Omental fat pad (tissue), 4 donors: ENCODE results near the gene ATG16L2. TPM values are rescaled to one million over a fixed set of nuclear protein-coding genes. Genes with fewer than 3 reads are reported as not detected.
"Not testable (repeated sequence)": the region's sequence is repeated elsewhere in the genome, so short reads cannot be mapped to it uniquely, and the experiment has no call there.

ENCODE experiments used
- ATAC-seq: fragments of 150-250 bp; one replicate; pipeline ENCODE4 v1.9.1; 2016; ENCODE audit warnings: mild to moderate bottlenecking, moderate library complexity; ENCODE audit not compliant: low FRiP score
- DNase-seq: peaks from one replicate; pipeline ENCODE4 v3.0.0-alpha.2; 2019; ENCODE audit warnings: low spot score
- CTCF ChIP-seq, 3 donors: fragments of 450-650 bp; IDR thresholded peaks; one replicate each; pipeline ENCODE4 v1.5.1; 2016 to 2017; ENCODE audit warnings: antibody characterized with exemption in 3 of 3, mild to moderate bottlenecking in 3 of 3, moderate library complexity in 2 of 3
- total RNA-seq, 4 donors: library from RNA; depleted of rRNA; stranded (reverse); fragments of >200 nt; gene quantifications; one replicate each; pipeline ENCODE4 v1.1.0, GENCODE V29; 2016

ATG16L2 gene
- total RNA-seq, 4 donors from 2014 or later = 15.5 to 81.0 (median 26.7) TPM

GRCh38 chr11:72807792-72808191, 6.4 kb upstream of the ATG16L2 start:
- TF ChIP-seq CTCF (IDR thresholded peaks at IDR 0.05) = no peak
- no peak for ATAC-seq
- DNase-seq = no peak

GRCh38 chr11:72808331-72808798, 5.8 kb upstream of the ATG16L2 start:
- no peak for DNase-seq
- ATAC-seq = no peak
- no peak for TF ChIP-seq CTCF (IDR thresholded peaks at IDR 0.05)

DNA sequence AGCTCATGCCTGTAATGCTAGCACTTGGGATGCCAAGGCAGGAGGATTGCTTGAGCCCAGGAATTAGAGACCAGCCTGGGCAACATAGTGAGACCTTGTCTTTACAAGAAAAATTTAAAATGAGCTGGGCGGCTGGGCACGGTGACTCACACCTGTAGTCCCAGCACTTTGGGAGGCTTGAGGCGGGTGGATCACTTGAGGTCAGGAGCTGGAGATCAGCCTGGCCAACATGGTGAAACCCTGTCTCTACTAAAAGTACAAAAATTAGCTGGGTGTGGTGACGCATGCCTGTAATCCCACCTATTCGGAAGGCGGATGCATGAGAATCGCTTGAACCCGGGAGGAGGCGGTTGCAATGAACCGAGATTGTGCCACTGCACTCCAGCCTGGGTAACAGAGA, 2.5 kb upstream of the ATG16L2 start:
- ATAC-seq, DNase-seq: not testable (repeated sequence)

DNA sequence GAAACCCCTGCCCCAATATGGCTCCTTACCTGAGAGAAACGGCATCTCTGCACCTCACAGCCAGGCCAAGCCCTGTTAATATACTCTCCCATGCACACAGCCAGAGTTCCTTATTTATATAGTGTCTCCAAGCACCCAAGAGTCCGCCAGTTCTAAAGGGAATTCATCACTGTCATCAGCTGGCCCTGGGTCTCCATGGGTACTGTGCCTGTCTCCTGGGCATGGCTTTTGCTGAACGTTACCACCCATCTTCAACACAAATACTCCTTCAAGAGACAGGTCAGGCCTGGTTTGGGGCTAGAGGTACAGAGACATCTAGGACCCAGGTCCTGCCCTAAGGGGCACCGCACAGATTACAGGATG, 1.6 kb upstream of the ATG16L2 start:
- DNase-seq (no peak), ATAC-seq (no peak)
- TF ChIP-seq CTCF (IDR thresholded peaks at IDR 0.05) = no peak

- ATAC-seq = peak; percentile 33
These were observed 1.1 kb upstream of the ATG16L2 start for GRCh38 chr11:72812967-72813739.

DNA sequence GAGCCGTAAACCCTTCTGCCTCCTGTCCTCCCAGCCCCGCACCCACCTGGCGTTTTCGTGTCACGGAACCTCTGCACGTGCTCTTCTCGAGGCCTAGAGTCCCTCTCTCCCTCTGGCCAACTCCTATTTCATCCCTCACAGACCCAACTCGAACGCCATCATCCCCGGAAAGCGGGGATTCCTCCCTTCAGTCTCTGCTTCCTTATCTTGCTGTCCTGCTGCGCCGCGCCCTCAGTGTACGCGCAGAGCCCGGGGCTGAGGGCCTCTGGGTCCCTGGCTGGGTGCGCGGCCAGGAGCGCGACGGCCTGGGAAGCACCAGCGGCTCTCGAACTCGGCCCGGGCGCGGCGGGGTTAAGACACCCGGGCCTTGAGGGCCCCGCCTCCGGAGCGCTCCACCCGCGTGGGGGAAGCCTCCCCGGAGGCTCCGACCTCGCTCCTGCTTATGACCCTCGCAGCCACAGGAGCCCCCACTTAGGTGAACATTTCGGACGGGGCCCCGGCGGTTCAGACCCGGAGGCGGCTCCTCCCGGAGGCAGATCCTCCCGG, 398 bp upstream of the ATG16L2 start:
- peak; percentile 50 for DNase-seq
- peak; percentile 86 for ATAC-seq
- TF ChIP-seq CTCF (IDR thresholded peaks at IDR 0.05) = no peak

More at GRCh38 chr11:72812967-72813739, 1.1 kb upstream of the ATG16L2 start:
- TF ChIP-seq CTCF (IDR thresholded peaks at IDR 0.05) = no peak
- no peak for DNase-seq

GRCh38 chr11:72815110-72815618, 953 bp downstream of the ATG16L2 start:
- DNase-seq (no peak), ATAC-seq (no peak)
- TF ChIP-seq CTCF (IDR thresholded peaks at IDR 0.05) = no peak
